SK-N-SH (cell line): ENCODE data around the gene SYNGR4. TPM values are rescaled to one million over a fixed set of nuclear protein-coding genes. Genes with fewer than 3 reads are reported as not detected.
"Not testable (repeated sequence)": the region's sequence is repeated elsewhere in the genome, so short reads cannot be mapped to it uniquely, and the experiment has no call there.

Source experiments
- CTCF ChIA-PET: fragments of 300-600, 350-600 bp; formaldehyde crosslinking; extraction: SDS; loops from one replicate; lab custom pipeline; 2021; lab: Yijun Ruan, JAX
- POLR2A ChIA-PET: fragments of 350-600 bp; sonication (Branson Sonifier 250); formaldehyde crosslinking; extraction: SDS; loops from one replicate; lab custom pipeline; 2020; ENCODE audit warnings: antibody characterized with exemption, inconsistent platforms; lab: Yijun Ruan, JAX
- DNase-seq: peaks from one replicate; pipeline ENCODE4 v3.0.0; 2012
- H2AFZ ChIP-seq: fragments of 200-600 bp; sonication (generic); 2 replicates; pipeline ENCODE4 v1.8.1; 2016; ENCODE audit warnings: antibody characterized with exemption, mild to moderate bottlenecking, low read depth
- H3F3A ChIP-seq: fragments of 200-600 bp; sonication (generic); replicated peaks from 2 replicates; pipeline ENCODE3; 2016; ENCODE audit warnings: antibody characterized with exemption, mild to moderate bottlenecking; ENCODE audit not compliant: insufficient read depth
- H3K27ac ChIP-seq, 2 experiments: fragments of 200-500 bp in 1 of 2; fragments of 200-600 bp in 1 of 2; sonication (Bioruptor generic) in 1 of 2; sonication (generic), shearing (Covaris generic) in 1 of 2; 2 replicates each; pipeline versions ENCODE4 v1.5.1 to v1.6.1; 2014 to 2016; ENCODE audit warnings: low read depth in 2 of 2, inconsistent platforms in 1 of 2, low read length in 1 of 2, mild to moderate bottlenecking in 1 of 2, mixed read lengths in 1 of 2
- H3K27me3 ChIP-seq: fragments of 200-600 bp; sonication (generic), shearing (Covaris generic); 2 replicates; pipeline ENCODE4 v1.6.1; 2016; ENCODE audit warnings: mixed run types; ENCODE audit not compliant: insufficient read depth
- H3K36me3 ChIP-seq, 2 experiments: fragments of 200-500 bp in 1 of 2; fragments of 200-600 bp in 1 of 2; sonication (Bioruptor generic) in 1 of 2; sonication (generic) in 1 of 2; replicated peaks in 1 of 2; 2 replicates each; pipeline versions ENCODE3 to v1.5.1; 2014 to 2016; ENCODE audit warnings: low read length in 1 of 2, mild to moderate bottlenecking in 1 of 2; ENCODE audit not compliant: insufficient read depth in 2 of 2, control insufficient read depth in 1 of 2
- H3K4me1 ChIP-seq, 2 experiments: fragments of 200-500 bp in 1 of 2; fragments of 200-600 bp in 1 of 2; sonication (Bioruptor generic) in 1 of 2; sonication (generic), shearing (Covaris generic) in 1 of 2; 2 replicates each; pipeline versions ENCODE4 v1.5.1 to v1.6.1; 2014 to 2016; ENCODE audit warnings: low read depth in 1 of 2, low read length in 1 of 2, mixed run types in 1 of 2; ENCODE audit not compliant: insufficient read depth in 2 of 2, control insufficient read depth in 1 of 2
- H3K4me2 ChIP-seq: fragments of 200-600 bp; sonication (generic), shearing (Covaris generic); 2 replicates; pipeline ENCODE4 v1.6.1; 2017; ENCODE audit warnings: mixed run types
- H3K4me3 ChIP-seq, 2 experiments: fragments of 200-500 bp in 1 of 2; fragments of 200-600 bp in 1 of 2; sonication (Bioruptor generic) in 1 of 2; sonication (generic), shearing (Covaris generic) in 1 of 2; 2 replicates each; pipeline versions ENCODE4 v1.5.1 to v1.8.1; 2014 to 2016; ENCODE audit warnings: low read depth in 2 of 2, inconsistent platforms in 1 of 2, low read length in 1 of 2, mild to moderate bottlenecking in 1 of 2, mixed read lengths in 1 of 2, moderate library complexity in 1 of 2
- H3K79me2 ChIP-seq: fragments of 200-600 bp; sonication (generic); 2 replicates; pipeline ENCODE4 v1.8.1; 2017; ENCODE audit warnings: mild to moderate bottlenecking; ENCODE audit not compliant: insufficient read depth
- H3K9ac ChIP-seq: fragments of 200-600 bp; sonication (generic); 2 replicates; pipeline ENCODE4 v1.6.1; 2017; ENCODE audit warnings: mixed run types
- H3K9me2 ChIP-seq: fragments of 200-600 bp; sonication (generic); 2 replicates; pipeline ENCODE4 v1.6.1; 2017; ENCODE audit warnings: mixed run types
- H3K9me3 ChIP-seq: fragments of 200-600 bp; sonication (generic); 2 replicates; pipeline ENCODE4 v1.6.1; 2017; ENCODE audit warnings: mixed run types, mild to moderate bottlenecking, moderate library complexity
- H4K20me1 ChIP-seq: fragments of 200-600 bp; sonication (generic); 2 replicates; pipeline ENCODE4 v1.6.1; 2017; ENCODE audit warnings: mild to moderate bottlenecking, mixed run types; ENCODE audit not compliant: insufficient read depth
- CHD2 ChIP-seq: fragments of 150-350 bp; IDR thresholded peaks from 2 replicates; pipeline ENCODE4 v1.6.1; 2018; ENCODE audit warnings: low read length; ENCODE audit not compliant: partially characterized antibody
- CTCF ChIP-seq: fragments of 200-600 bp; sonication (generic); IDR thresholded peaks from 2 replicates; pipeline ENCODE4 v1.6.1; 2017; ENCODE audit warnings: antibody characterized with exemption, mild to moderate bottlenecking, moderate library complexity
- EP300 ChIP-seq, 2 experiments: IDR thresholded peaks; 2 replicates each; pipeline versions ENCODE4 v1.4.0 to v1.6.1; 2012; ENCODE audit warnings: borderline replicate concordance in 1 of 2, low read depth in 1 of 2, low read length in 1 of 2
- FOSL2 ChIP-seq: IDR thresholded peaks from 2 replicates; pipeline ENCODE4 v1.4.0; 2012; ENCODE audit warnings: low read depth, mild to moderate bottlenecking, moderate library complexity, borderline replicate concordance
- FOXJ3 ChIP-seq: sonication (generic); formaldehyde crosslinking; IDR thresholded peaks from 2 replicates; pipeline ENCODE4 v1.5.1; 2020; ENCODE audit warnings: mild to moderate bottlenecking, missing genetic modification reagents
- GATA2 ChIP-seq: sonication (generic); formaldehyde crosslinking; IDR thresholded peaks from 2 replicates; pipeline ENCODE4 v1.5.0; 2020; ENCODE audit warnings: mild to moderate bottlenecking, missing genetic modification reagents
- IRF3 ChIP-seq: fragments of 150-350 bp; IDR thresholded peaks from 2 replicates; pipeline ENCODE4 v1.6.1; 2016; ENCODE audit warnings: mild to moderate bottlenecking, low read depth, low read length
- JUND ChIP-seq: IDR thresholded peaks from 2 replicates; pipeline ENCODE4 v1.4.0; 2012
- NFIC ChIP-seq: IDR thresholded peaks from 2 replicates; pipeline ENCODE4 v1.4.0; 2012; ENCODE audit warnings: borderline replicate concordance
- NRF1 ChIP-seq: IDR thresholded peaks from 2 replicates; pipeline ENCODE4 v1.6.1; 2012; ENCODE audit warnings: low read depth, mild to moderate bottlenecking, low read length
- PBX3 ChIP-seq: IDR thresholded peaks from 2 replicates; pipeline ENCODE4; 2012
- RAD21 ChIP-seq: IDR thresholded peaks from 2 replicates; pipeline ENCODE4 v1.6.1; 2012; ENCODE audit warnings: mild to moderate bottlenecking, low read length
- RCOR1 ChIP-seq: fragments of 150-350 bp; IDR thresholded peaks from 2 replicates; pipeline ENCODE4 v1.6.1; 2017; ENCODE audit warnings: antibody characterized with exemption, low read length
- SIN3A ChIP-seq: IDR thresholded peaks from 2 replicates; pipeline ENCODE4 v1.6.1; 2012; ENCODE audit warnings: low read depth, mild to moderate bottlenecking, low read length, moderate library complexity, borderline replicate concordance
- SMC3 ChIP-seq: IDR thresholded peaks from 2 replicates; pipeline ENCODE4 v1.6.1; 2012; ENCODE audit warnings: low read depth, low read length, improper control_type of control experiment
- TAF1 ChIP-seq: IDR thresholded peaks from 2 replicates; pipeline ENCODE4 v1.6.1; 2012; ENCODE audit warnings: low read depth, mild to moderate bottlenecking, low read length, moderate library complexity, borderline replicate concordance
- TCF12 ChIP-seq: IDR thresholded peaks from 2 replicates; pipeline ENCODE4 v1.4.0; 2012
- TEAD4 ChIP-seq: IDR thresholded peaks from 2 replicates; pipeline ENCODE4 v1.4.0; 2012; ENCODE audit warnings: mild to moderate bottlenecking, borderline replicate concordance; ENCODE audit not compliant: insufficient read depth
- USF2 ChIP-seq: fragments of 150-350 bp; IDR thresholded peaks from 2 replicates; pipeline ENCODE4 v1.6.1; 2017; ENCODE audit warnings: antibody characterized with exemption, low read length, low read depth, borderline replicate concordance
- YY1 ChIP-seq: IDR thresholded peaks from 2 replicates; pipeline ENCODE4 v1.4.0; 2012; ENCODE audit warnings: low read depth, mild to moderate bottlenecking
- ZBTB33 ChIP-seq: IDR thresholded peaks from 2 replicates; pipeline ENCODE4 v1.4.0; 2012; ENCODE audit warnings: low read depth, borderline replicate concordance
- WGBS: methylation state at CpG from one replicate; pipeline ENCODE4 v1.1.6; 2017; ENCODE audit warnings: low lambda C conversion rate; 5-methylcytosine and 5-hydroxymethylcytosine counted together
- polyA plus RNA-seq, 3 experiments: library from polyadenylated mRNA; depleted of rRNA; stranded (reverse); fragments of >200 nt; gene quantifications; 2 replicates each; pipeline ENCODE4 v1.2.3, GENCODE V29; 2012
- TF ChIP-seq, protein P1 (sequence below): IDR thresholded peaks from 2 replicates; pipeline ENCODE4 v1.6.1; 2012; ENCODE audit warnings: mild to moderate bottlenecking, low read depth, low read length, moderate library complexity

Gene SYNGR4
- polyA plus RNA-seq, 1 of the 3 experiments (the other 2 are of a cell fraction): 0.08 TPM

DNA sequence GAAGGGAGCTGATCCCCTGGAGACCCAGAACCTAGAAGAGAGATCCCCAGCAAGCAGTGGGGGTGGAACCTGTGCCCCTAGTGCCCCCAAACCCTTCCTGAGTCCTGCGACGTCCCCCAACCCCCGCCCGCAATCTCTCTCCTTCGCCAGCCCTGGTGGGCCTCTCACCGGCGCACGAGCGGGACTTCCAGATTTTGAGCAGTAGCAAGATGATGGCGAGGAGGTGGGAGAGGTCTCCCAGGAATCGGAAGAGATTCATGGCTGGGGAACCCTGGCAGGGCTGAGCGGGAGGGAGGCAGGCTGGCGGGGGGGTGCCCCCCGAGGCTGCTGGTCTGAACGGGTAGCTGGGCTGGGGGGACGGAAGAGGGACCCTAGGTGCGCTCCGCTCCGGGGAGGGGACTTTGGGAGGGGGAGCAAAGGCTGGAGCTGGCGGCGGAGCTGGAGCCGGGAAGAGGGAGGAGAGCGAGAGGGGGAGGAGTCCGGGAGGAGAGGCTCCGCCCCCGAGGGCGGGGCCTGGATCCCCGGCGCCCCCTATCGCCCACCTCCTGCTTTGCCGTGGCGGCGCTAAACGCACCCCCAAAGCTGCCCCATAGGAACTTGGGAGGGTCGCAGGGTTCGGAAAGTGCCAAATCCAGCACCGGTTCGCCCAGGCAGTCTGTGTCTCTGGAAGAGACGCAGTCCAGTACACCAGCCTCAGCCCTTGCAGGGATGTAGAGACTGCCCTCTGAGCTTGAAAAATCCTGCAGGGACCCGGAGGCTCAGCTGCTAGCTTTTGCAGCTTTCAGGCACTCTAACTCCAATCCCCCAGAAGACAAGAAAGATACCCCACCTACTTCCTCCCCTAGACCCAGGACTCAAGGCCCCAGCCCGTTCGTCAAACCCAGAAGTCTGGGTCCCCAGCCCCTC is 27.2 kb downstream of the SYNGR4 start, which contains the start of gene KDELR1 (continued):
- TF ChIP-seq, protein P1, sequence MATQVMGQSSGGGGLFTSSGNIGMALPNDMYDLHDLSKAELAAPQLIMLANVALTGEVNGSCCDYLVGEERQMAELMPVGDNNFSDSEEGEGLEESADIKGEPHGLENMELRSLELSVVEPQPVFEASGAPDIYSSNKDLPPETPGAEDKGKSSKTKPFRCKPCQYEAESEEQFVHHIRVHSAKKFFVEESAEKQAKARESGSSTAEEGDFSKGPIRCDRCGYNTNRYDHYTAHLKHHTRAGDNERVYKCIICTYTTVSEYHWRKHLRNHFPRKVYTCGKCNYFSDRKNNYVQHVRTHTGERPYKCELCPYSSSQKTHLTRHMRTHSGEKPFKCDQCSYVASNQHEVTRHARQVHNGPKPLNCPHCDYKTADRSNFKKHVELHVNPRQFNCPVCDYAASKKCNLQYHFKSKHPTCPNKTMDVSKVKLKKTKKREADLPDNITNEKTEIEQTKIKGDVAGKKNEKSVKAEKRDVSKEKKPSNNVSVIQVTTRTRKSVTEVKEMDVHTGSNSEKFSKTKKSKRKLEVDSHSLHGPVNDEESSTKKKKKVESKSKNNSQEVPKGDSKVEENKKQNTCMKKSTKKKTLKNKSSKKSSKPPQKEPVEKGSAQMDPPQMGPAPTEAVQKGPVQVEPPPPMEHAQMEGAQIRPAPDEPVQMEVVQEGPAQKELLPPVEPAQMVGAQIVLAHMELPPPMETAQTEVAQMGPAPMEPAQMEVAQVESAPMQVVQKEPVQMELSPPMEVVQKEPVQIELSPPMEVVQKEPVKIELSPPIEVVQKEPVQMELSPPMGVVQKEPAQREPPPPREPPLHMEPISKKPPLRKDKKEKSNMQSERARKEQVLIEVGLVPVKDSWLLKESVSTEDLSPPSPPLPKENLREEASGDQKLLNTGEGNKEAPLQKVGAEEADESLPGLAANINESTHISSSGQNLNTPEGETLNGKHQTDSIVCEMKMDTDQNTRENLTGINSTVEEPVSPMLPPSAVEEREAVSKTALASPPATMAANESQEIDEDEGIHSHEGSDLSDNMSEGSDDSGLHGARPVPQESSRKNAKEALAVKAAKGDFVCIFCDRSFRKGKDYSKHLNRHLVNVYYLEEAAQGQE: no peak
- TF ChIP-seq YY1 (0 out of 2 replicates have a peak, but pooled peaks have one; percentile 12), FOXJ3 (no peak), RAD21 (peak; percentile 29; the same call in 1 of the 2 replicates), ZBTB33 (no peak), TCF12 (no peak), NRF1 (no peak), TAF1 (peak; percentile 70), IRF3 (no peak), CHD2 (no peak), SIN3A (peak; percentile 13; the same call in 1 of the 2 replicates), SMC3 (no peak), TEAD4 (no peak), RCOR1 (no peak; the same call in 1 of the 2 replicates), USF2 (no peak), NFIC (no peak), EP300 (IDR thresholded peaks at IDR 0.05; ENCODE audit: borderline replicate concordance in 1 of 2, low read depth in 1 of 2, low read length in 1 of 2) (no peak), CTCF (peak; percentile 84), PBX3 (no peak; the same call in 1 of the 2 replicates), FOSL2 (no peak), JUND (no peak), GATA2 (no peak)

- ChIA-PET CTCF (interaction anchor here (0.6 to 2.7 kb wide), 30 partner anchors 10 to 219 kb away, joined by 3 to 41 read pairs (median 5); partner anchors contain the start of genes SYNGR4 and TMEM143), POLR2A (interaction anchor here (0.8 to 2.0 kb wide), 3 partner anchors 11 to 59 kb away, joined by 3 to 11 read pairs (median 4); partner anchors contain the start of genes SYNGR4 and TMEM143)
- peaks cover 14% of the 10 kb centered on the region for H3F3A ChIP-seq
- H3K9ac ChIP-seq, H3K4me2 ChIP-seq, H3K4me3 ChIP-seq, H3K27me3 ChIP-seq, H3K9me3 ChIP-seq, H4K20me1 ChIP-seq, H2AFZ ChIP-seq, DNase-seq, H3K9me2 ChIP-seq, H3K27ac ChIP-seq: not testable (repeated sequence)
- WGBS: no CpG with 5 or more reads among the region's 1 CpG
- H3K79me2 ChIP-seq: peaks cover 42% of the 10 kb centered on the region
- H3K4me1 ChIP-seq: peaks cover 0 to 38% of the 10 kb centered on the region in 2 experiments; a peak in 2 of 4 replicates
- H3K36me3 ChIP-seq: peaks cover 12 to 23% of the 10 kb centered on the region in 2 experiments
These were observed 27.8 kb downstream of the SYNGR4 start for GRCh38 chr19:48392006-48392344.
